ENCODE measurements around the gene EML4. TPM values are rescaled to one million over a fixed set of nuclear protein-coding genes. Genes with fewer than 3 reads are reported as not detected.
A peak's percentile ranks its signal among the peaks of the same experiment; 100 is the strongest.

EML4 gene
- total and polyA plus RNA-seq, 2 of the 13 experiments (the other 11 are each of a cell fraction or from before 2014, with no cell fraction given): 243 to 476 TPM

GRCh38 chr2:42127425-42128424 is 41.4 kb upstream of the EML4 start (continued):
- TF ChIP-seq TMF1 (CRISPR knock-in tag; IDR thresholded peaks at IDR 0.05; ENCODE audit: low read depth) (no peak), GRHL1 (CRISPR knock-in tag; conservative IDR thresholded peaks at IDR 0.05) (no peak), TFE3 (CRISPR knock-in tag; IDR thresholded peaks at IDR 0.05) (peak; percentile 71; the same call in 1 of the 2 replicates), JUNB (CRISPR knock-in tag; IDR thresholded peaks at IDR 0.05; ENCODE audit: borderline replicate concordance) (no peak), ZNF883 (CRISPR knock-in tag; IDR thresholded peaks at IDR 0.05; ENCODE audit: not compliant biosample characterization) (no peak), ZNF318 (CRISPR knock-in tag; IDR thresholded peaks at IDR 0.05) (no peak), SNAPC4 (CRISPR knock-in tag; IDR thresholded peaks at IDR 0.05) (no peak), AHR (CRISPR knock-in tag; IDR thresholded peaks at IDR 0.05) (no peak), ZNF20 (CRISPR knock-in tag; IDR thresholded peaks at IDR 0.05) (no peak)

Data from HepG2 (cell line).